Measurements from ENCODE around the gene ALDH3A2. TPM values are rescaled to one million over a fixed set of nuclear protein-coding genes. Genes with fewer than 3 reads are reported as not detected.

ALDH3A2 gene
- total and polyA plus RNA-seq, 2 donors (not counting 1 experiment from before 2014, with no cell fraction given) = 7.5 to 35.1 TPM

DNA sequence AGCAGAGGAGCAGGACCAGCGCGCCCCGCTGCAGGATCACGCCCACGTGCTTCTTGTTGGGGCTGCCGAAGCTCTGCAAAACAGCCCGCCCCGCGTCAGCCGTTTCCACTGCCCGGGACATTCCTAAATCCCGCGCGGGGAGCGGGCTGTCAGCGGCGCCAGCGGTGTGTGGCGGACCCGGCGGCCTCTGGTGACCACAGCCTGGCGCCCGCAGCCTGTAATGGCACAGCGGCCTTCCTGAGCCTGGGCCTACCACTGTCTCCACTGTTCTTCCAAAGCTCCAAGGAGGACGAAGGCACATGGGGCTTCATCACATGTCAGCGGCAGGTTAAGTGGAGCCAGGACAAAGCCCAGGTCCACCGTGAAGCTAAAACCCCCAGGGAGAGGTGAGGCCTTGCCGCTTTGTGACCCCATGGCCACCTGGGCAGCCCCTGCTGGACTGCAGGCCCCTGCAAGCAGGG is 65.4 kb downstream of the ALDH3A2 start:
- 97% methylated on average over 28 of the region's 28 CpGs for WGBS (ENCODE audit: insufficient coverage)
- H4K20me1 ChIP-seq (ENCODE audit: control insufficient read depth, insufficient read depth, low read length, poor library complexity, severe bottlenecking) = no peaks in the 10 kb centered on the region
- no peak overlapping the region for H3K27ac ChIP-seq (ENCODE audit: low read length in 2 of 2)
- ATAC-seq (ENCODE audit: low read depth) (no peak), DNase-seq (no peak)
- H3K4me3 Mint-ChIP-seq = no peak overlapping the region
- H3K36me3 ChIP-seq (replicated peaks in 1 of 2; ENCODE audit: control extremely low read depth in 1 of 2, control insufficient read depth in 1 of 2, extremely low read depth in 1 of 2, insufficient read depth in 2 of 2, low read length in 1 of 2) = no peaks in the 10 kb centered on the region
- no peaks in the 10 kb centered on the region for H3K4me1 ChIP-seq (ENCODE audit: control insufficient read depth in 2 of 2, insufficient read depth in 2 of 2, low read length in 2 of 2)
- POLR2A ChIA-PET = no interaction called here
- H3K27me3 Mint-ChIP-seq = no peaks in the 10 kb centered on the region
- no peaks in the 10 kb centered on the region for H3K9me3 Mint-ChIP-seq (ENCODE audit: insufficient read depth)
- no peak overlapping the region for H3K4me3 ChIP-seq (ENCODE audit: control extremely low read depth in 1 of 5, extremely low read depth in 1 of 5, insufficient read depth in 1 of 5, low read depth in 2 of 5, low read length in 4 of 5)
- intact Hi-C loops (cut with micrococcal nuclease) = no loop called here
- H3K9ac ChIP-seq (ENCODE audit: low read length) = no peak overlapping the region
- H3K79me2 ChIP-seq (ENCODE audit: control insufficient read depth, insufficient read depth, low read length) = no peaks in the 10 kb centered on the region
- H3K27ac Mint-ChIP-seq = no peak overlapping the region
- H3K9me3 ChIP-seq (ENCODE audit: control extremely low read depth in 1 of 3, control insufficient read depth in 2 of 3, insufficient read depth in 1 of 3, low read length in 2 of 3) = no peaks in the 10 kb centered on the region
- no peak overlapping the region for H2AFZ ChIP-seq (ENCODE audit: insufficient read depth, low read depth, low read length, poor library complexity, severe bottlenecking)
- CTCF ChIA-PET = no interaction called here
- no peaks in the 10 kb centered on the region for H3K4me1 Mint-ChIP-seq
- TF ChIP-seq, protein P1, sequence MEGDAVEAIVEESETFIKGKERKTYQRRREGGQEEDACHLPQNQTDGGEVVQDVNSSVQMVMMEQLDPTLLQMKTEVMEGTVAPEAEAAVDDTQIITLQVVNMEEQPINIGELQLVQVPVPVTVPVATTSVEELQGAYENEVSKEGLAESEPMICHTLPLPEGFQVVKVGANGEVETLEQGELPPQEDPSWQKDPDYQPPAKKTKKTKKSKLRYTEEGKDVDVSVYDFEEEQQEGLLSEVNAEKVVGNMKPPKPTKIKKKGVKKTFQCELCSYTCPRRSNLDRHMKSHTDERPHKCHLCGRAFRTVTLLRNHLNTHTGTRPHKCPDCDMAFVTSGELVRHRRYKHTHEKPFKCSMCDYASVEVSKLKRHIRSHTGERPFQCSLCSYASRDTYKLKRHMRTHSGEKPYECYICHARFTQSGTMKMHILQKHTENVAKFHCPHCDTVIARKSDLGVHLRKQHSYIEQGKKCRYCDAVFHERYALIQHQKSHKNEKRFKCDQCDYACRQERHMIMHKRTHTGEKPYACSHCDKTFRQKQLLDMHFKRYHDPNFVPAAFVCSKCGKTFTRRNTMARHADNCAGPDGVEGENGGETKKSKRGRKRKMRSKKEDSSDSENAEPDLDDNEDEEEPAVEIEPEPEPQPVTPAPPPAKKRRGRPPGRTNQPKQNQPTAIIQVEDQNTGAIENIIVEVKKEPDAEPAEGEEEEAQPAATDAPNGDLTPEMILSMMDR (IDR thresholded peaks at IDR 0.05) = no peak
- no peak for TF ChIP-seq EZH2 (IDR thresholded peaks at IDR 0.05; ENCODE audit: borderline replicate concordance, insufficient read depth, low read depth, low read length, poor library complexity, severe bottlenecking)
- H3K4me2 ChIP-seq (replicated peaks; ENCODE audit: low read depth, low read length, poor library complexity, severe bottlenecking) = no peak overlapping the region
- H3K27me3 ChIP-seq (replicated peaks in 1 of 4; ENCODE audit: control extremely low read depth in 1 of 4, control insufficient read depth in 3 of 4, insufficient read depth in 4 of 4, low read length in 3 of 4) = no peaks in the 10 kb centered on the region

DNA sequence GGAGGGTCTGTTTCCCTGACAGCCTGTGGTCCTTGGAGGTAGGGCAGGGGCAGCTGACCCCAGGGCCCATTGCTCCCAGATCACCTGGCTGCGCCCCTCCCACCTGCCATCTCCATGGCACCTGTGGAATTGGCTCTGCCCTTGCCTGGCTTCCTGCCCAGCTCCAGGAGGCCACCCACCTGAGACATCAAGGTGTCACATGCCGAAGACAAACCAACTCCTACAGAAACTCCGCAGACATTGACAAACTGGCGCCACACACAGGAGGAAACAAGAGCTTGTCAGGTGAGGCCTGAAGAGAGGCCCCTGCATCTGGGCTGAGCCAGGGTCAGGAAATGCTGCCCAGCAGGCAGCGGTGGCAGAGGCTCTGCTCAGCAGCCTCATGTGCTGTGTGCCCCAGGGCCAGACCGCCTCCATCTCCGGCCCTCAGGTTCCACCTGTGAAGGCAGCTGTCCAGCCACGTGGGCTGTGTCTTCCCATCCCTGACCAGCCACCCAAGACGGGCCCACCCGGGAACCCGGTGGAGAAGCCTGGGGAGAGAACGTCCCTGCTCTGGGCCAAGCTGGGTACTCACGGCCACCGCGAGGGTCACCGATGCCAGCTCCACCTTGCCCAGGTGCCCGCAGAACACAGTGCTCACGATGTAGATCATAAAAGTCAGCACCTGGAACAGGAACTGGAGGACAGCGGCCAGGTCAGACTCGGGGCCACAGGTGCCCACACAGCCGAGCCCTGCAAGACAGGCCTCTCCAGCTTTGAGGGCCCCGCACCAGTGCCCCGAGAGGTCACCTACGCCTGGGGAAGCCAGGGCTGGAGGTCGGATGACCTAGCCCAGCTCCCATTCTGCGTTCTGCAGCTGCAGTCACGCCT is 66.2 kb downstream of the ALDH3A2 start:
- 94% methylated on average over 27 of the region's 27 CpGs for WGBS (ENCODE audit: insufficient coverage)
- H3K4me1 ChIP-seq (ENCODE audit: control insufficient read depth in 2 of 2, insufficient read depth in 2 of 2, low read length in 2 of 2) = no peaks in the 10 kb centered on the region
- no peaks in the 10 kb centered on the region for H3K27me3 ChIP-seq (replicated peaks in 1 of 4; ENCODE audit: control extremely low read depth in 1 of 4, control insufficient read depth in 3 of 4, insufficient read depth in 4 of 4, low read length in 3 of 4)
- H3K27ac ChIP-seq (ENCODE audit: low read length in 2 of 2) = no peak overlapping the region
- Mint-ChIP-seq H3K27me3 (peaks cover 1% of the 10 kb centered on the region), H3K4me3 (no peak overlapping the region), H3K27ac (no peak overlapping the region), H3K4me1 (no peaks in the 10 kb centered on the region), H3K9me3 (ENCODE audit: insufficient read depth) (no peaks in the 10 kb centered on the region)
- no peaks in the 10 kb centered on the region for H3K79me2 ChIP-seq (ENCODE audit: control insufficient read depth, insufficient read depth, low read length)
- ATAC-seq (ENCODE audit: low read depth) = no peak
- no peak overlapping the region for H3K4me3 ChIP-seq (ENCODE audit: control extremely low read depth in 1 of 5, extremely low read depth in 1 of 5, insufficient read depth in 1 of 5, low read depth in 2 of 5, low read length in 4 of 5)
- no peak overlapping the region for H3K9ac ChIP-seq (ENCODE audit: low read length)
- H3K4me2 ChIP-seq (replicated peaks; ENCODE audit: low read depth, low read length, poor library complexity, severe bottlenecking) = no peak overlapping the region
- no peak overlapping the region for H2AFZ ChIP-seq (ENCODE audit: insufficient read depth, low read depth, low read length, poor library complexity, severe bottlenecking)
- intact Hi-C loops (cut with micrococcal nuclease) = no loop called here
- no peak for DNase-seq
- no peaks in the 10 kb centered on the region for H3K9me3 ChIP-seq (ENCODE audit: control extremely low read depth in 1 of 3, control insufficient read depth in 2 of 3, insufficient read depth in 1 of 3, low read length in 2 of 3)
- no peaks in the 10 kb centered on the region for H3K36me3 ChIP-seq (replicated peaks in 1 of 2; ENCODE audit: control extremely low read depth in 1 of 2, control insufficient read depth in 1 of 2, extremely low read depth in 1 of 2, insufficient read depth in 2 of 2, low read length in 1 of 2)
- CTCF ChIA-PET = no interaction called here
- H4K20me1 ChIP-seq (ENCODE audit: control insufficient read depth, insufficient read depth, low read length, poor library complexity, severe bottlenecking) = no peaks in the 10 kb centered on the region
- POLR2A ChIA-PET = no interaction called here
- no peak for TF ChIP-seq EZH2 (IDR thresholded peaks at IDR 0.05; ENCODE audit: borderline replicate concordance, insufficient read depth, low read depth, low read length, poor library complexity, severe bottlenecking)
- TF ChIP-seq, protein P1 (IDR thresholded peaks at IDR 0.05) = no peak
